Measurements from ENCODE around the gene MTMR12. TPM values are rescaled to one million over a fixed set of nuclear protein-coding genes. Genes with fewer than 3 reads are reported as not detected.

The MTMR12 gene
- total and polyA plus RNA-seq, 3 donors from 2014 or later: 53.6 to 64.0 (median 59.2) TPM

GRCh38 chr5:32182463-32183063 is 130.2 kb downstream of the MTMR12 start:
- H3K4me1 ChIP-seq: no peaks in the 10 kb centered on the region
- intact Hi-C loops (cut with DNase I; ENCODE audit: low total_unique reads): no loop called here
- WGBS, 2 donors: 85 to 86% methylated on average over 5 of the region's 5 CpGs
- H3K27ac ChIP-seq: no peak overlapping the region
- TF ChIP-seq POLR2A (IDR thresholded peaks at IDR 0.05): no peak
- no peak for TF ChIP-seq CTCF (IDR thresholded peaks at IDR 0.05)
- no peaks in the 10 kb centered on the region for H3K9me3 ChIP-seq
- no peaks in the 10 kb centered on the region for H3K36me3 ChIP-seq (ENCODE audit: low read depth, missing control alignments)
- no peak overlapping the region for H3K4me3 ChIP-seq
- DNase-seq: no peak
- no peaks in the 10 kb centered on the region for H3K27me3 ChIP-seq

Small RNA genes within 50 kb of the gene (small RNA-seq; reads per million reads assigned to genes)
- 0 reads per million in 2 donors for gene RNU6-1079P
- 0 reads per million in 2 donors for gene RNU6-378P

Other genes starting within 250 kb of the MTMR12 start
- 100 to 1,000 TPM in 1 of 2 donors, 10 to 100 TPM in 1; 88.7 to 102 TPM for gene GOLPH3, start 138.6 kb downstream of the MTMR12 start, total RNA-seq
- gene GOLPH3, start 138.6 kb downstream of the MTMR12 start, polyA plus RNA-seq (ENCODE audit: insufficient read depth, low read depth, low replicate concordance): 54.2 TPM
- gene ZFR, start 131.8 kb upstream of the MTMR12 start, total RNA-seq: 100 to 1,000 TPM in 1 of 2 donors, 10 to 100 TPM in 1; 97.2 to 112 TPM
- gene ZFR, start 131.8 kb upstream of the MTMR12 start, polyA plus RNA-seq (ENCODE audit: insufficient read depth, low read depth, low replicate concordance): 77.1 TPM